NB4 (cell line): ENCODE data around the gene RAP1GAP.
A peak's percentile ranks its signal among the peaks of the same experiment; 100 is the strongest.
"Not testable (repeated sequence)": the region's sequence is repeated elsewhere in the genome, so short reads cannot be mapped to it uniquely, and the experiment has no call there.

ENCODE experiments used
- DNase-seq: peaks from one replicate; pipeline ENCODE4 v3.0.0; 2010; ENCODE audit warnings: low read depth
- H3K4me3 ChIP-seq: one replicate; pipeline ENCODE4 v1.5.1; 2011; ENCODE audit warnings: mild to moderate bottlenecking, low read depth, low read length, moderate library complexity
- MYC ChIP-seq: IDR thresholded peaks from 2 replicates; pipeline ENCODE4 v1.6.1; 2011; ENCODE audit warnings: low read depth, low read length
- POLR2A ChIP-seq: IDR thresholded peaks from 2 replicates; pipeline ENCODE4 v1.6.1; 2011; ENCODE audit warnings: mild to moderate bottlenecking; ENCODE audit not compliant: insufficient read length; ENCODE audit errors: extremely low read depth
- TF ChIP-seq, protein P1 (sequence below): IDR thresholded peaks from one replicate; pipeline ENCODE4 v1.5.1; 2012; ENCODE audit warnings: low read depth, low read length
- TF ChIP-seq, protein P2 (sequence below): IDR thresholded peaks from 2 replicates; pipeline ENCODE4 v1.6.1; 2011; ENCODE audit warnings: low read depth, low read length

RAP1GAP gene

DNA sequence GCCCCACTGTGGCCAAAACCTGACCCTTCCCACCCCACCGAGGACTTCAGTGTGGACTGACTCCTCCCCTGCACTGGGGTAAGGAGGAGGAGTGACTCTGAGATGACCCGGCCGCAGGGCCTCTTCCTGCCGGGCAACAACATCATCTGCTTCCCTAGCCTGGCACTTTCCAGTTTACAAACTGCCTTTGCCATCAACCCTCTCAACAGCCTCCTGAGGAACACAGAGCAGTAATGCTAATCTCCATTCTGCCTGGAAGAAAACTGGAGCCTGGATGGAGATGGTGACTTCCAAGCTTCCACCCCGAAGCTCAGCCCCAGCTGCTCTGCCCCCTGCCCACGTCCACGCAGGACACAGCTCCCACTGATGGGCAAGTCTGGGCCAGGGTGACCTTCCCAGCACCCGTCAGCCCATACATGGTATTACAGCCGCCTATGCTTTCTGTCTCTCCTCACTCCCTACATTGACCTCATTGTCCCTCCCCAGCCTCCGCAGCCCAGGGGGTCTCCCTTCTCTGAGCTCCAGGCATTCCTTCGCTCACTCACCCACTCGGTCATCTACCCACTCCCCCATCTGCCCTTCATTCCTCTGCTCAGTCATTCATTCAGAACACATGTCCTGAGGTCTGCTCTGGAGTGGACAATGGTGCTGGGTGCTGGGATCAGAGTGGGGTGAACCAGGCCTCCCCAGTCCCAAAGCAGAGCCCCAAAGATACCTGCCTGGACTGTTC, 34.2 kb downstream of the RAP1GAP start:
- DNase-seq = no peak
- no peak overlapping the region for H3K4me3 ChIP-seq
- TF ChIP-seq, protein P1, sequence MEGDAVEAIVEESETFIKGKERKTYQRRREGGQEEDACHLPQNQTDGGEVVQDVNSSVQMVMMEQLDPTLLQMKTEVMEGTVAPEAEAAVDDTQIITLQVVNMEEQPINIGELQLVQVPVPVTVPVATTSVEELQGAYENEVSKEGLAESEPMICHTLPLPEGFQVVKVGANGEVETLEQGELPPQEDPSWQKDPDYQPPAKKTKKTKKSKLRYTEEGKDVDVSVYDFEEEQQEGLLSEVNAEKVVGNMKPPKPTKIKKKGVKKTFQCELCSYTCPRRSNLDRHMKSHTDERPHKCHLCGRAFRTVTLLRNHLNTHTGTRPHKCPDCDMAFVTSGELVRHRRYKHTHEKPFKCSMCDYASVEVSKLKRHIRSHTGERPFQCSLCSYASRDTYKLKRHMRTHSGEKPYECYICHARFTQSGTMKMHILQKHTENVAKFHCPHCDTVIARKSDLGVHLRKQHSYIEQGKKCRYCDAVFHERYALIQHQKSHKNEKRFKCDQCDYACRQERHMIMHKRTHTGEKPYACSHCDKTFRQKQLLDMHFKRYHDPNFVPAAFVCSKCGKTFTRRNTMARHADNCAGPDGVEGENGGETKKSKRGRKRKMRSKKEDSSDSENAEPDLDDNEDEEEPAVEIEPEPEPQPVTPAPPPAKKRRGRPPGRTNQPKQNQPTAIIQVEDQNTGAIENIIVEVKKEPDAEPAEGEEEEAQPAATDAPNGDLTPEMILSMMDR = no peak
- no peak for TF ChIP-seq POLR2A
- TF ChIP-seq, protein P2, sequence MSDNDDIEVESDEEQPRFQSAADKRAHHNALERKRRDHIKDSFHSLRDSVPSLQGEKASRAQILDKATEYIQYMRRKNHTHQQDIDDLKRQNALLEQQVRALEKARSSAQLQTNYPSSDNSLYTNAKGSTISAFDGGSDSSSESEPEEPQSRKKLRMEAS = no peak
- no peak for TF ChIP-seq MYC

DNA sequence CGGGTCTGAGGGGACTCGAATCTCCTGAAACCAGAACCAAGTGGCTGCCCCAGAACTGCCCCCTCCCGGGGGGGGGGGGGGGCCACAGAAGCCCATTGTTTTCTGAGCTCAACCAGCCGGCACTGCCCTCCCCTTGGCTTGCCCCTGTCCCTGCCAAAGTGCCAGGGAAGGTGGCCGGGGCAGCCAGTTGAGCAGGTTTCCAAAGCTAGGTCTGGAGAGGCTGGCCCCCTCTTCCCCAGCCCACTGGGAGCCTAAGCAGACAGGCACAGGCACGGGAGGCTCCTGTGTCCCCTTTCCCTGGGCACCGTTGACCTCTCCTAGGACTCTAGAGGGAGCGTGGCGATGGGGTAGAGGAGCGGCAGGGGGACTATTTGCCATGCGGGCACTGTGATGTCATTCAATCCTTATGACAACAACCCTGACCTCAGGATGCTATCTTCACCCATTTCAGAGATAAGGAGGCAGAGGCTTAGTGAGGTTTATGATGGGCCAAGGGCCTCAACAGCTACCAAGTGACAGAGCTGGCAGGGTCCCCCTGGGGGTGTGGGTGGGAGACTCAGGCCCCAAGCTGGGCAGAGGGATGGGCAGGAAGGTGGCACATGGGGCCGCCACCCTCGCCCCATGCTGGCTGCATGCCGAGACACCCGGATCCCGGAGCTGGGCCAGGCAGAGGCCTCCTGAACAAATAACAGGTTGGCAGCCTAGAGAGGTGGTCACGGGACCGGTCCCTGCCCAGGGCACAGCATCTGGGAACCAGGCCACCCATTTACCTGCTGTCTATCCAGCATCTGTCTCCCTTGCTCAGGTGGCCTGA, 35.0 kb downstream of the RAP1GAP start:
- DNase-seq = no peak
- TF ChIP-seq, protein P1 = no peak
- no peak for TF ChIP-seq MYC
- TF ChIP-seq, protein P2 = no peak
- no peak for TF ChIP-seq POLR2A
- H3K4me3 ChIP-seq = no peak overlapping the region

DNA sequence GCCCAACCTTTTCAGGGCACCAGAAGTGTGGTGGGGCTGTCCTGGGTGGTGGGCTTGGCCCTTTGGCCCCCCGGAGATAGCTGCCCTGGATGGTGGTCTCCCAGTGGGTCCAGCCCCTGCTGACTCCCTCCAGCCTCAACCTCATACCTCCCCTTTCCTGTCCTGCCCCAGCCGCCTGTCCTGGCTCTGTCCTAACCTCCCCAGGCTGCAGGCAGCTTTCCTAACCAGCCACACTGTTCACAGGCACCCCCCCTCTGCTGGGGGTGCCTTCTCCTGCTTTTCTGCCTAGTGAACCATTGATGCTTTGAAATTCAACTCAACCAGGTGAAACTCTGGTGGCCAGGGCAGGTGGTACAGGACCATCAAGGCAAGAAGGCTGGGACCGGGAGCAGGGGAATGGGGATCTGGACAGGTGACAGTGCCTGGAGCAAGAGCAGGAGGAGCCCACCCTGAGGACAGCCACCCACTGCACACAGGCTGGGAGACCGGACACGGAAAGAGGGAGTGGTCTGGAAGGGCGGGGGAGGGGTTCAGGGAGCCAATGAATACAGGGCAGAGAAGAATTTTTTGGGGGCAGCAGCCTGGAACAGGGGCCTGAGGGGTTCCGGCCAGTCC, 35.9 kb downstream of the RAP1GAP start:
- no peak for DNase-seq
- no peak overlapping the region for H3K4me3 ChIP-seq
- TF ChIP-seq MYC (no peak), POLR2A (no peak)
- TF ChIP-seq, protein P2 = no peak
- TF ChIP-seq, protein P1 = no peak

DNA sequence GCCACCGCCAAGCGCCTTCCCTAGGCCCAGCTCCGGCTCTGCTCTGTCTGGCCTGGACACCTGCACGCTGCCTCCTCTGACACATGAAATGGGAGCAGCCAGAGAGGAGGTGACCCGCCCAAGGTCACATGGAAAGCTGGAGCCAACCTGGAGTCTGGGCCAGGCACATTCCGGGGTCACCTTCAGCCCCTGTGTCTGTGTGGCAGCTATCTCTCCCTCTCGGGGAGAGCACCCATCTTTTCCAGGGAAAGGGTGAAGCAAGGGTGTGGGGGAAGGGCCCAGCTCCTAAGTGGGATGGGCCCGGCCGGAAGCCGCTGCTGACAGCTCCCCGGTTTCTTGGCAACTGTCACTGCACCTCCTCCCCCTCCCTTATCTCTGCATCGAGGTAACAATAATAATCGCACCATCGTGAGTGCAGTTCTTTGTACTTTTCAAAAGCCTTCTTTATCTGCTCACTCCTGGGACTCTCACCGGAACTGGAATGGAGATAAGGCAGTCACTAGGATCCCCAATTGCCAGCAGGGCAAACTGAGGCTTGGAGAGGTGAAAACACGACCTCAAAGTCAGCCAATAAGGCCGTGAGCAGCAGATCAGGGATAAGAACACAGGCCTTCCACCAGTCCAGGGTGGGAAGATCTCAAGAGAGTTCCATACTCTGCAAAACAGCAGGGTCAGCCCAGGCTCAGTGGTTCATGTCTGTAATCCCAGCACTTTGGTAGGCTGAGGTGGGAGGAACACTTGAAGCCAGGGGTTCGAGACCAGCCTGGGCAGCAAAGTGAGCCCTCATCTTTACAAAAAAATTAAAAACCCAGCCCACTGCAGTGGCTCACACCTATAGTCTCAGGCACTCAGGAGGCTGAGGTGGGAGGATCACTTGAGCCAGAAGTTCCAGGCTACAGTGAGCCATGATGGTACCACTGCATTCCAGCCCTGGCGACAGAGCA, 36.9 kb downstream of the RAP1GAP start:
- peak; percentile 55 for DNase-seq
- TF ChIP-seq, protein P2 = no peak
- no peak for TF ChIP-seq MYC
- TF ChIP-seq, protein P1 = no peak
- no peak for TF ChIP-seq POLR2A
- H3K4me3 ChIP-seq = no peak overlapping the region

DNA sequence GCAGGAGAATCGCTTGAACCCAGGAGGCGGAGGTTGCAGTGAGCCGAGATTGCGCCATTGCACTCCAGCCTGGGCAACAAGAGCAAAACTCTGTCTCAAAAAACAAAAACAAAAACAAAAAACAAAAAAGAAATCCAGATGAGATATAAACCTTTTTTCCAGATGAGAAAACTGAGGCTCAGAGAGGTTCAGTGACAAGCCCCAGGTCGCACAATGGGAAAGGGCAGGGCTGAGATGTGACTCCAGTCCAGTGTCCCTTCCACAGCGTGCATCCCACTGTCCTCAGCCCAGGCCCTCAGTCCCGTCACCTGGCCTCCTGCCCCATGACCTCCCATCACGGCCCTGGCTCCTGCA, 37.6 kb downstream of the RAP1GAP start:
- not testable (repeated sequence) for H3K4me3 ChIP-seq, DNase-seq
